Astrocyte of the spinal cord (primary cell): ENCODE results near the gene FAM47E.

Experiments used
- DNase-seq: peaks from one replicate; pipeline ENCODE4 v3.0.0; 2011; ENCODE audit warnings: low read depth, low spot score
- H3K4me3 ChIP-seq: 2 replicates; pipeline ENCODE4 v1.5.1; 2011; ENCODE audit warnings: low read depth, mild to moderate bottlenecking, low read length, moderate library complexity
- in situ Hi-C: cut with HindIII; loops from 2 replicates; pipeline ENCODE4 v1.10.0; 2017; ENCODE audit warnings: low sequenced_read_pairs
- TF ChIP-seq, protein P1 (sequence below): IDR thresholded peaks from 2 replicates; pipeline ENCODE4 v1.5.1; 2012; ENCODE audit warnings: low read depth, mild to moderate bottlenecking, low read length, inconsistent platforms

Gene FAM47E

DNA sequence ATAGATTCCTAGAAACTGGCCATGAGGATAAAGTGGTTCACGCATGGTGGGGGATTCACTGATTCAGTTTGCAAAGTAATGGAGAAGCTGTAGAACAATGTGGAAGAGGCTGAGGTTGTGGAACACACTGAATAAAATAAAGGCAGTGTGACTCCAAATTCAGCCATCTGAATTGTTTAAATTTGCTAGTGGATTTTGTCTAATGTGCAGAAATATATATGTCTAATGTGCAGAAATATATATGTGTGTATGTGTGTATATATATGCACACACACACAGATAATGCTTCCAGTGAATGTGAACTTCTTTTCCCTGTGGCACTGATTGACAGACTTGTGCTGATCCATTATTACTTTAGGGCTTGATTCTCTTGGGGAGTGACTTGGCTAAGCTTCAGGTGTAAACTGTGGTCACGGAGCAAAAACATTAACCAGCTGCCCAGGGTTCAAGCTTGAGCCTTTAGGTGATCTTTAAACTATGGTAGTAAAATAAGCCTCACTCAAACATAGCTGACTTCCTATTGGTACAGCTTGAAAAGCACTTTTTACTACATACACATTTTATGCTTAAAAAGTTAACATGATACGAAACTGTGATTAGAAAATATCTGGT, 58.5 kb downstream of the FAM47E start:
- DNase-seq = no peak
- TF ChIP-seq, protein P1, sequence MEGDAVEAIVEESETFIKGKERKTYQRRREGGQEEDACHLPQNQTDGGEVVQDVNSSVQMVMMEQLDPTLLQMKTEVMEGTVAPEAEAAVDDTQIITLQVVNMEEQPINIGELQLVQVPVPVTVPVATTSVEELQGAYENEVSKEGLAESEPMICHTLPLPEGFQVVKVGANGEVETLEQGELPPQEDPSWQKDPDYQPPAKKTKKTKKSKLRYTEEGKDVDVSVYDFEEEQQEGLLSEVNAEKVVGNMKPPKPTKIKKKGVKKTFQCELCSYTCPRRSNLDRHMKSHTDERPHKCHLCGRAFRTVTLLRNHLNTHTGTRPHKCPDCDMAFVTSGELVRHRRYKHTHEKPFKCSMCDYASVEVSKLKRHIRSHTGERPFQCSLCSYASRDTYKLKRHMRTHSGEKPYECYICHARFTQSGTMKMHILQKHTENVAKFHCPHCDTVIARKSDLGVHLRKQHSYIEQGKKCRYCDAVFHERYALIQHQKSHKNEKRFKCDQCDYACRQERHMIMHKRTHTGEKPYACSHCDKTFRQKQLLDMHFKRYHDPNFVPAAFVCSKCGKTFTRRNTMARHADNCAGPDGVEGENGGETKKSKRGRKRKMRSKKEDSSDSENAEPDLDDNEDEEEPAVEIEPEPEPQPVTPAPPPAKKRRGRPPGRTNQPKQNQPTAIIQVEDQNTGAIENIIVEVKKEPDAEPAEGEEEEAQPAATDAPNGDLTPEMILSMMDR = no peak
- H3K4me3 ChIP-seq = no peak overlapping the region
- in situ Hi-C loops = no loop called here

DNA sequence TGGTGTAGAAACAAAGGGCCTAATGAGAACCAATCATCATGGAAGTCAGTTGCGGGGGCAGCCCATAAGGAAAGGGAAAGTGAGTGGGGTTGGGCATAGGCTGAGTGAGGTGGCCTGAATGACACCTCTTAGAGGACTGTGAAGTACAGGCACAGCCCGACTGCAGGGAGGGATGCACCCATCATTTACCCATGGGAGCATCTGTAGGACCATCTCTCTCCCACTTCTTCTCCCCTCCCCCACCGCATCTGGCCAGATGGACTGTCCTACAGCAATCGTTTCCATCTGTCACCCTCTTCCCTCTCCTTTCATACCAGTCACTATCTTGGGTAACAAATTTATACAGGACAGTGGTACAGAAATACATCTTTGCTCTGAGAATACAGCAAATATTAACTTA, 59.2 kb downstream of the FAM47E start:
- no peak overlapping the region for H3K4me3 ChIP-seq
- in situ Hi-C loops = no loop called here
- no peak for DNase-seq
- TF ChIP-seq, protein P1 = no peak

DNA sequence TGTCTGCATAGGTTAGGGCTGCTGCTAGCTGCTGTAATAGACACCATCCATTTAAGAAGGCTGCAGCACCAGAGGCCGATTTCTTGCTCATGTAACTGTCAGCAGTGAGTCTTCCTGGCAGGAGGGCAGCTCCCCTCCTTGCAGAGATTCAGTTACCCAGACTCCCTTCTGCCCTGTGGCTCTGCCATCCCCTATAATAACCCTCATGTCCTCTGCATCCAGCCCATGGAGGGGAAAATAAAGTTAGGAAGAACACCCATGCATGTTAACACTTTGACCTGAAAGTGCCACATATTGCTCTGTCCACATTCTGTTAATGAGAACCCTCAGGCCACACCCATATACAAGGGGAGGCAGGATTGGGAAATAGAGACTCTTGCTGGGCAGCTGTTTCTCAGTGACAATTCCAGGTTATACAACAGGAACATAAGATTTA, 60.4 kb downstream of the FAM47E start:
- no peak for DNase-seq
- in situ Hi-C loops = no loop called here
- TF ChIP-seq, protein P1 = no peak
- H3K4me3 ChIP-seq = no peak overlapping the region

DNA sequence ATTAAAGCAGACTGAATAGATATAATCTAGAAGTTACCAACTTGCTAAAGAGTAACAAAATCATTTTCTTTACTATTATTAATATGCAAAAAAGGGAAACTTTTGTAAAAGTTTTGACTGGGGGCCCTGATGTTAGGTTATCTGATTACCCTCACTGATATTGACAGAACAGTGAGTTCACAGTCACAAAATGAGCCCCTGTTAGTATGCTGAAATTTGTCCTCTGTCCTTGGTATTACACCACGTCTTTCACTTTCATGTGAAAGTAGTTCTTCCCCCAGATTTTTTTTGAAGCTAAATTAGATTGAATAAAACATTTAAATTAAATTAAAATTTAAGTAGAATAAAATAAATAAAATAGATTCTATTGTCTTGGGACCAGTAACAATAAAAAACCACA, 60.9 kb downstream of the FAM47E start:
- H3K4me3 ChIP-seq = no peak overlapping the region
- no peak for DNase-seq
- in situ Hi-C loops = no loop called here
- TF ChIP-seq, protein P1 = no peak

DNA sequence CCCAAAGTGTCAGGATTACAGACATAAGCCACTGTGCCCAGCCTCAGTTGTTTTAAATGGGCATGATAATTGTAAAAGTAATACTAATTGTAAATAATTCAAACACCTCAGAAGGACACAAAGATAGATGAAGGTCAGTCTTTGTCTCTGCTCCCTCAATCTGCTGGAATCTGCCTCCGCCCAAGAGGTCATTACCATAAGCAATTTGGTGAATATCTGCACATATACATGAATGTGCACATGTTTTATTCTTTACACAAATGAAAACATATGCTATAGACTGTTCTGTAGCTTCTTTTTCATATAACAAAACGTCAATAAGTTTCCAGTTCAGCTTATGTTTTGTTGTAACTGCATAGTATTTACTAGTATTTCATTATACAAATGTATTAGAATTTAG, 62.0 kb downstream of the FAM47E start:
- DNase-seq = no peak
- in situ Hi-C loops = no loop called here
- TF ChIP-seq, protein P1 = no peak
- no peak overlapping the region for H3K4me3 ChIP-seq

DNA sequence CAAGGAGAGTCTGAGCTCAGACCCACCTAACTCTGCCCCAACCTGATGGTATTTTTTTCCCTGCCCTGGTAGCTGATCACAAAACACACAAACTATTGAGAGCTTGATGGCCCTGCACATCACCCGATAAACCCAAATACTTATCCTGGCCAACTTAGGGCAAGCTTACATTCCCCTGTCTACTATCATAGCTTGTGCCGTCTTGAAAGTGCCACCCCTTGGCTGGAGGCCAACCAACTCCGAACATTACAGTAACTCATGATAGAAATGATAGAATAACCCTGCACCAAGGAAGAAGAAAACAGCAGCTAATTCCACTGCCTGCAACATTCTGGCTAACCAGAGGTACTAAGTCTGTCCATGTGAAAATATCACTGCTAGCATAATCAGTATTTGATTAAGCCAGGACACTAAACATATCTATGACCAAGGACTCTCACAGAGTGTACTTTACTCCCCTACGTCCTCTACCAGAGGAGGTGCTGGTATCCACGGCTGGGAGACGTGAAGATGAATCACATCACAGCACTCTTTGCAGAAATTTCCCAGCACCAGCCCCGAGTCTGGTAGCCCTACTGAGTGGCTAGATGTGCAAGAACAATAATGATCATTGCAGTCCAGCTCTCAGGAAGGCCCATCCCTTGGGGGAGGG, 63.9 kb downstream of the FAM47E start:
- H3K4me3 ChIP-seq = no peak overlapping the region
- in situ Hi-C loops = no loop called here
- TF ChIP-seq, protein P1 = no peak
- no peak for DNase-seq
